CD4-positive, alpha-beta T cell treated with Interleukin-4 for 4 hours (primary cell): ENCODE measurements around the gene ISG15.
A peak's percentile ranks its signal among the peaks of the same experiment; 100 is the strongest.
"Not testable (repeated sequence)": the region's sequence is repeated elsewhere in the genome, so short reads cannot be mapped to it uniquely, and the experiment has no call there.

Experiments
- DNase-seq: peaks from one replicate; pipeline ENCODE4 v3.0.0-alpha.2; 2020

ISG15 gene

DNA sequence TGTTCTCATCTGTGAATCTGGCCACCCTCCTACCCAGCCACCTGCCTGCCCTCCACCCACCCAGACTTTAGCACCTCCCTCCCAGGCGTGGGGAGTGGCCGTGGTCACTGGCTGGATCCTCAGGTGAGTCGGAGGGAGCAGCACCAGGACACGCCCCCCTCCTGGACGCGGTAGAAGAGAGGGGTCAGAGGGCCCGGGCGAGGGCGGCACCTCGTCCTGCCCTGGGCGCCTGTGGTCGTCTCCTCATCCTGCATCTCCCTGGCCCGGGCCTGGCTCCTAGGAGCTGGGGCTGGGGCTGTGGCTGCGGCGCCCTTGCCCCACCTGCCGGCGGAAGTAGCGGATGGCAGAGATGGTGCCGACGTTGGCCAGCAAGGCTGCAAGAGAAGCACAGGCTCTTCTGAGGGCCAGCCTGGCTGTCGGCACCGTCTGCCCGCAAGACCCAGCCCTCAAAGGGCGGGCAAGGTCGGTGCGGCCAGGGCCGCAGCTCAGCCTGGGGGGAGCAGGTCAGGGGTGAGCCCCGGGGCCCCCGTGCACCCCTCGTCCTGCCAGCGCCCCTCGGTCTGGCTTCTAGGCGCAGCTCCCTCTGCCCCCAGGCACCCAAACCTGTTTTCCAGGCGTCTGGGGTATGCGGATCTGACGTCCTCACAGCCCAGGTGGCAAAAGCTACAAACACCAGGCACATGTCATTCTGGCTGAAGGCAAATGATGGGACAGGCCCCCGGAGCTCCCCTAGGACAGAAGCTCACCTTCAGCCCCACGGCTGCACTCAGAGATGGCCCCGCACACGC lies 37.2 kb upstream of the ISG15 start:
- DNase-seq: peak; percentile 57

GRCh38 chr1:976791-977190 lies 36.5 kb upstream of the ISG15 start:
- not testable (repeated sequence) for DNase-seq

GRCh38 chr1:978069-978834 lies 35.0 kb upstream of the ISG15 start:
- no peak for DNase-seq

DNA sequence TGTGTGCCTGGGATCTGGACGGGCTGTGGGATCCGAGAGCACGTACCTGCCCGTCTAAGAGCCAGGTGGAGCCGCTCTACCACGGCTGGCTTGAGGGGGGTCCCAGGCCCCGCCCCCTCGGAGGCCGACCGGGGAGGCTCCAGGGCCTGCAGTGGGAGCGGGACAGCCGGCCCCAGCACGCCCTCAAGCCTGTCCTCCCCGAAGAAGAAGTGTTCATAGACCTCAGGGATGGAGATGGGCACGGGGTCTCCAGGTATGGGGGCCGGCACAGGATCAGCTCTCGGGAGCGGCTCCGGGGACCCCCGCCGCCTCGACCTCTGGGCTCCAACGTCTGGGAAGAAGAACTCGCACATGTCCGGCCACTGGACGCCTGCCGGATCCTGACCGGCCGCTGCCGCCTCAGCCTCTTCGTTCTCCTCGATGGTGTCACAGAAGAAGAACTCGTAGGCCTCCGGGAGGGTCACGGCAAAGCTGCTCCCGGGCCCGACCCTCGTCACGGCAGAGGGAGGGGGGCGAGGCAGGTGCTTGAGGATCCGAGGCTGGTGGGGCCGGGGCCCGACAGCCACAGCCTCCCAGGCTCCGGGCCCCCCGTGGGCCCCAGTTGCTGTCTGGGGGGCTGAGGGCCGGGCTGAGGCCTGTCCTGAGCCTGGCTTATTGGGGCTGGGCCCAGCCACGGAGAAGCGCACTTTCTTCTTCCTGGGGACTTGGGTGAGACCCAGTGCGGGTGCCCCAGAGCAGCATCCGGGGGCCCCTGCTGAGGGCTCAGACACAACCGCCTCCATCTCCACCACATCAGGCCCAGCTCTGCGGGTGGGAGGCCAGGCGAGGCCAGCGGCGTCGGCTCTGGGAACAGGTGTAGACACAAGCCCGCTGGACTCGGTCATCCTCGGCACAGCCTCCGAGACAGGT lies 34.2 kb upstream of the ISG15 start:
- DNase-seq: no peak

GRCh38 chr1:979744-980072 lies 33.6 kb upstream of the ISG15 start:
- no peak for DNase-seq

GRCh38 chr1:980137-980571 lies 33.1 kb upstream of the ISG15 start:
- no peak for DNase-seq

DNA sequence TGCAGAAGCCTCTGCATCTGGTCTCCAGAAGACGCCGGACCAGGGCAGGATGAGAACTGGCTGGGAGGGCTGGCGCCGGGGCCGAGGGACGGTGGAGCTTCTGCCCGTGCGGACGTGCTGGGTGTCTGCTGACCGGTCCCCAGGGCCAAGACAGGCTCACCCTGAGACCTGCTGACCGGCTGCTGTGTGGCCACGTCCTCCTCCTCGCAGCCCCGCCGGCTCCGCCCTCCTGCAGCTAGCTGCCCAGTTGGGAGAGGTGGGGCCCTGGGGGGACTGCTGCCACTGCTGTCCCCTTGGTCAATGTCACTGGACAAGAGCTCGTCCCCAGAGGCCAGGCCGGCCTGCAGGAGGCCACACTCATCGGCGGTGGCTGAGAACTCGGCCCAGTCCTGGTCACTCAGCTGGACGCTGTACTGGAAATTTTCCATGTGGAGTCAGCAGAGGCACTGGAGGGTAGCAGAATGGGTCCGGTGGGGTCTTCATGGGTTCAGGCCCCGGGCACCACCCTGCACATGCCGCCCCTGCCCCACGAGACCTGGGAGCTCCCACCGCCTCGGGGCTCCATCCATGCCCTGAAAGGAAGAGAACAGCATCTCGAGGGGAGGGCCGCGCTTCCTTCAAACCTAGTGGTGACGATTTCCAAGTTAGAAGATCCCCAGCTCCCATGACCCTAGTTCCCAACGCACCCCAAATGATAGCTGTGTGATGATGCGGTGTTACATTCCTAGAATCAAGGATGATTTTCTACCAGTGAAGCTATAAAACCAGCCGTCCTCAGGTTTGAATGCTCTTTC lies 32.5 kb upstream of the ISG15 start:
- no peak for DNase-seq

GRCh38 chr1:981491-981954 lies 31.8 kb upstream of the ISG15 start:
- DNase-seq: no peak

GRCh38 chr1:981955-982558 lies 31.2 kb upstream of the ISG15 start, which contains the start of gene PERM1:
TSS of gene PERM1 (minus strand) at chr1:982093. CDS start at chr1:981029, 1,064 bp downstream.
- no peak for DNase-seq

- no peak for DNase-seq
These were observed 30.4 kb upstream of the ISG15 start for GRCh38 chr1:982765-983436.

GRCh38 chr1:983798-984475 lies 29.4 kb upstream of the ISG15 start:
- DNase-seq: peak; percentile 40

- DNase-seq: no peak
These were observed 28.9 kb upstream of the ISG15 start for GRCh38 chr1:984476-984814.

DNA sequence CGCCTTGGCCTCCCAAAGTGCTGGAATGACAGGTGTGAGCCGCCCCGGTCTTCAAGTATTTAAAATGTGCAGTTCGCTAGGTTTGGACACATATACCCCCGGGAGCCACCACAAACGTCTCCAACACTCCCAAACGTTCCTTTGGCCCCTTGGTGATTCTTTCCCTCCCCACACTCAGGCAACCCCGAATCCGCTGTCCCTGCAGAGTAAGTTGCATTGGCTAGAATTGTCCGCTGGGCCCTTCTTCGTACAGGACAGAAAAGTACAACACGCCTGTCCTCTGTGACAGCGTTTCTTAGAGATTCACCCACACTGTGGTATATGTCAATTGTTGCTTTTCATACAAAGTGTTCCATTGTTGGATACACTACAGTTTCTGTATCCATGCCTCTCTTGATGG lies 28.2 kb upstream of the ISG15 start:
- no peak for DNase-seq

- DNase-seq: not testable (repeated sequence)
These were observed 25.2 kb upstream of the ISG15 start for GRCh38 chr1:988061-988460.

GRCh38 chr1:991275-991674 lies 22.0 kb upstream of the ISG15 start:
- DNase-seq: not testable (repeated sequence)

- DNase-seq: no peak
These were observed 21.4 kb upstream of the ISG15 start for GRCh38 chr1:991895-992294.

DNA sequence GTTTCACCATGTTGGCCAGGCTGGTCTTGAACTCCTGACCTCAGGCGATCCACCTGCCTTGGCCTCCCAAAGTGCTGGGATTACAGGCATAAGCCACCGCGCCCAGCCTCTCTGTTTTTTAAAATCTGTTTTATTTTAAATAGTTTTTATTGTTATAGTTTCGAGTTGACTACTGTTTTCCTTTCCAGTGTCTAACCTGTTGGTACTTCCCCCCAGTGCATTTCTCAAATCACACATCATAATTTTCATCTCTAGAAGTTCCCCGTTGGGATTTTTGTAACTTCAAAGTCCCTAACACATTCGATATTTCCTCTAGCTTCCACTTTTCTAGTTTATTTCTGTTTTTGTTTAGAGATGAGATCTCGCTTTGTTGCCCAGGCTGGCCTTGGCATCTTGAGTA lies 20.9 kb upstream of the ISG15 start:
- DNase-seq: no peak

GRCh38 chr1:993379-993995 lies 19.8 kb upstream of the ISG15 start:
- DNase-seq: no peak

DNA sequence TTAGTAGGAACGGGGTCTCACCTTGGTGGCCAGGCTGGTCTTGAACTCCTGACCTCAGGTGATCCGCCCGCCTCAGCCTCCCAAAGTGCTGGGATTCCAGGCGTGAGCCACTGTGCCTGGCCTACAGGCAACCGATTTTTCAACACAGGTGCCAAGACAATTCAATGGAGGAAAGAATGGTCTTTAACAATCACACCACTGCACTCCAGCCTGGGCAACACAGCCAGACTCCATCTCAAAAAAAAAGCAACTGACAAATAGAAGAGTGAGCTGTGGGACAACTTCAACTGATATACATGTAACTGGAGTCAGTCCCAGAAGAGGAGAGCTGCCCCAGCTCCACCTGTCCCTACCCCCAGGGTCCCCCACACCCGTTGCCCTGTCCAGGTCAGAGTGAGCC lies 18.8 kb upstream of the ISG15 start:
- not testable (repeated sequence) for DNase-seq
